SK-N-SH treated with all-trans-retinoic acid at 6 μM for 48 hours (cell line): Measurements from ENCODE around the gene RPS6KC1.

Experiments used
- ATAC-seq: fragments of 200-7000 bp; cut with Tn5 transposase; 3 replicates; pipeline ENCODE4 v1.9.1; 2020; ENCODE audit warnings: mild to moderate bottlenecking, moderate library complexity
- ARNTL ChIP-seq: fragments of 450-650 bp; formaldehyde crosslinking; IDR thresholded peaks from 2 replicates; pipeline ENCODE4 v1.5.0; 2020; ENCODE audit warnings: low read depth, mild to moderate bottlenecking, moderate library complexity, borderline replicate concordance
- BACH2 ChIP-seq: fragments of 250-450 bp; sonication (Bioruptor Pico); IDR thresholded peaks from 2 replicates; pipeline ENCODE4 v1.9.0; 2021; ENCODE audit warnings: mild to moderate bottlenecking, borderline replicate concordance
- CREB5 ChIP-seq: fragments of 250-450 bp; sonication (Bioruptor Pico); IDR thresholded peaks from 2 replicates; pipeline ENCODE4 v1.5.1; 2020; ENCODE audit warnings: low read depth, mild to moderate bottlenecking, moderate library complexity
- CSDC2 ChIP-seq: fragments of 250-450 bp; sonication (Bioruptor Pico); IDR thresholded peaks from 2 replicates; pipeline ENCODE4 v1.5.0; 2020; ENCODE audit warnings: mild to moderate bottlenecking, moderate library complexity
- CSRNP3 ChIP-seq: fragments of 250-450 bp; sonication (Bioruptor Pico); IDR thresholded peaks from 2 replicates; pipeline ENCODE4 v1.5.1; 2021; ENCODE audit warnings: mild to moderate bottlenecking, moderate library complexity
- ESRRG ChIP-seq: fragments of 250-450 bp; sonication (Bioruptor Pico); IDR thresholded peaks from 2 replicates; pipeline ENCODE4 v1.6.1; 2021; ENCODE audit warnings: mild to moderate bottlenecking
- GLIS3 ChIP-seq: fragments of 250-450 bp; sonication (Bioruptor Pico); IDR thresholded peaks from 2 replicates; pipeline ENCODE4 v1.5.0; 2020; ENCODE audit warnings: mild to moderate bottlenecking, moderate library complexity
- ISL1 ChIP-seq: fragments of 250-450 bp; sonication (Bioruptor Pico); IDR thresholded peaks from 2 replicates; pipeline ENCODE4 v2.1.2; 2022; ENCODE audit warnings: mild to moderate bottlenecking, moderate library complexity
- OSR1 ChIP-seq: fragments of 250-450 bp; sonication (Bioruptor Pico); IDR thresholded peaks from 2 replicates; pipeline ENCODE4 v1.8.0; 2022; ENCODE audit warnings: moderate library complexity, mild to moderate bottlenecking, inconsistent platforms
- PPARA ChIP-seq: fragments of 250-450 bp; sonication (Bioruptor Pico); IDR thresholded peaks from 2 replicates; pipeline ENCODE4 v1.5.0; 2020; ENCODE audit warnings: mild to moderate bottlenecking, borderline replicate concordance
- RARB ChIP-seq: fragments of 250-450 bp; sonication (Bioruptor Pico); IDR thresholded peaks from 2 replicates; pipeline ENCODE4 v1.8.0; 2021; ENCODE audit warnings: mild to moderate bottlenecking, moderate library complexity
- SNAI2 ChIP-seq: fragments of 250-450 bp; sonication (Bioruptor Pico); IDR thresholded peaks from 2 replicates; pipeline ENCODE4 v1.5.0; 2020; ENCODE audit warnings: mild to moderate bottlenecking, moderate library complexity
- TCF4 ChIP-seq: fragments of 250-450 bp; sonication (Bioruptor Pico); IDR thresholded peaks from 2 replicates; pipeline ENCODE4 v1.8.0; 2021; ENCODE audit warnings: mild to moderate bottlenecking, moderate library complexity, borderline replicate concordance
- TOX ChIP-seq: fragments of 250-450 bp; sonication (Bioruptor Pico); IDR thresholded peaks from 2 replicates; pipeline ENCODE4 v1.8.0; 2021; ENCODE audit warnings: mild to moderate bottlenecking, moderate library complexity, borderline replicate concordance
- TSHZ2 ChIP-seq: fragments of 250-450 bp; sonication (Bioruptor Pico); IDR thresholded peaks from 2 replicates; pipeline ENCODE4 v1.5.0; 2020; ENCODE audit warnings: mild to moderate bottlenecking, moderate library complexity
- ZC3H10 ChIP-seq: fragments of 250-450 bp; sonication (Bioruptor Pico); IDR thresholded peaks from 2 replicates; pipeline ENCODE4 v1.5.1; 2021; ENCODE audit warnings: mild to moderate bottlenecking, moderate library complexity
- ZFP3 ChIP-seq: fragments of 250-450 bp; sonication (Bioruptor Pico); IDR thresholded peaks from 2 replicates; pipeline ENCODE4 v1.5.0; 2020; ENCODE audit warnings: mild to moderate bottlenecking, moderate library complexity
- ZFP30 ChIP-seq: fragments of 450-650 bp; formaldehyde crosslinking; IDR thresholded peaks from 2 replicates; pipeline ENCODE4 v1.5.0; 2022; ENCODE audit warnings: mild to moderate bottlenecking, moderate library complexity
- ZNF565 ChIP-seq: fragments of 450-650 bp; formaldehyde crosslinking; conservative IDR thresholded peaks from 2 replicates; pipeline ENCODE4 v1.5.0; 2020; ENCODE audit warnings: low read depth, mild to moderate bottlenecking, moderate library complexity
- ZNF70 ChIP-seq: fragments of 450-650 bp; formaldehyde crosslinking; IDR thresholded peaks from 2 replicates; pipeline ENCODE4 v1.5.0; 2020; ENCODE audit warnings: mild to moderate bottlenecking, moderate library complexity
- ZNF8 ChIP-seq: fragments of 450-650 bp; formaldehyde crosslinking; IDR thresholded peaks from 2 replicates; pipeline ENCODE4 v1.5.0; 2020; ENCODE audit warnings: mild to moderate bottlenecking, moderate library complexity
- TF ChIP-seq, protein P1 (sequence below): fragments of 250-450 bp; sonication (Bioruptor Pico); IDR thresholded peaks from 2 replicates; pipeline ENCODE4 v1.8.0; 2021; ENCODE audit warnings: low read depth, mild to moderate bottlenecking, moderate library complexity, borderline replicate concordance

RPS6KC1 gene

DNA sequence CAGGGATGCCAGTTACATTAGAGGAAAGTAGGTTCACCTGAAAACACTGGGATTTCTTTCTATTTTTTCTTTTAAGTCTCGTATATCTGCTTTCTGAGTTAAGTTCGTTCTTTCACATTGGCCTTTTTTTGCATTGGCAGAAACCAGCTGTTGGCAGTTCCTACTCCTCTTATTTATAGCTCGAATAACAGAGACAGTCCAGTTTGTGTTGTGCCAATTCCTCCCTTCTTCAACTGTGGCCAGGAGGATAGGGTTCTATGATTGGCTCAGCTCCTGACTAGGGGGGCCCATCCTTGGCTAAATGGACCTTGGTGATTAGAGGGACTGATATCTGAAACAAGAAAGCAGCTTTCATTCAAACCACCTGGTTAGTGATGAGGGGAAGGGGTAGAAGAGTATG is 115.8 kb downstream of the RPS6KC1 start:
- ATAC-seq = no peak
- TF ChIP-seq ZC3H10 = no peak
- no peak for TF ChIP-seq ARNTL (CRISPR knock-in tag)
- TF ChIP-seq ZNF565 (CRISPR knock-in tag) = no peak
- TF ChIP-seq TCF4 (CRISPR knock-in tag) = no peak
- TF ChIP-seq SNAI2 (CRISPR knock-in tag) = no peak
- TF ChIP-seq CREB5 (CRISPR knock-in tag) = no peak

GRCh38 chr1:213171711-213172110 is 120.7 kb downstream of the RPS6KC1 start:
- TF ChIP-seq TCF4 (CRISPR knock-in tag) (no peak), CSDC2 (CRISPR knock-in tag) (no peak), ZNF565 (CRISPR knock-in tag) (no peak), RARB (CRISPR knock-in tag) (no peak), ZFP3 (CRISPR knock-in tag) (no peak), GLIS3 (CRISPR knock-in tag) (no peak), ISL1 (CRISPR knock-in tag) (no peak), BACH2 (CRISPR knock-in tag) (no peak)
- no peak for ATAC-seq

GRCh38 chr1:213176341-213176740 is 125.3 kb downstream of the RPS6KC1 start:
- TF ChIP-seq TSHZ2 (CRISPR knock-in tag) (no peak), CSDC2 (CRISPR knock-in tag) (no peak), BACH2 (CRISPR knock-in tag) (no peak), TOX (CRISPR knock-in tag) (no peak), TCF4 (CRISPR knock-in tag) (no peak), OSR1 (no peak), ZFP3 (CRISPR knock-in tag) (no peak), CSRNP3 (CRISPR knock-in tag) (no peak), GLIS3 (CRISPR knock-in tag) (no peak)
- no peak for ATAC-seq

GRCh38 chr1:213179784-213180183 is 128.7 kb downstream of the RPS6KC1 start:
- ATAC-seq = no peak
- TF ChIP-seq RARB (CRISPR knock-in tag) = no peak
- no peak for TF ChIP-seq TSHZ2 (CRISPR knock-in tag)
- no peak for TF ChIP-seq ZNF565 (CRISPR knock-in tag)
- TF ChIP-seq GLIS3 (CRISPR knock-in tag) = no peak
- no peak for TF ChIP-seq ZNF8
- TF ChIP-seq ZC3H10 = no peak
- TF ChIP-seq ESRRG = no peak
- no peak for TF ChIP-seq ARNTL (CRISPR knock-in tag)
- no peak for TF ChIP-seq ZFP30
- TF ChIP-seq, protein P1, sequence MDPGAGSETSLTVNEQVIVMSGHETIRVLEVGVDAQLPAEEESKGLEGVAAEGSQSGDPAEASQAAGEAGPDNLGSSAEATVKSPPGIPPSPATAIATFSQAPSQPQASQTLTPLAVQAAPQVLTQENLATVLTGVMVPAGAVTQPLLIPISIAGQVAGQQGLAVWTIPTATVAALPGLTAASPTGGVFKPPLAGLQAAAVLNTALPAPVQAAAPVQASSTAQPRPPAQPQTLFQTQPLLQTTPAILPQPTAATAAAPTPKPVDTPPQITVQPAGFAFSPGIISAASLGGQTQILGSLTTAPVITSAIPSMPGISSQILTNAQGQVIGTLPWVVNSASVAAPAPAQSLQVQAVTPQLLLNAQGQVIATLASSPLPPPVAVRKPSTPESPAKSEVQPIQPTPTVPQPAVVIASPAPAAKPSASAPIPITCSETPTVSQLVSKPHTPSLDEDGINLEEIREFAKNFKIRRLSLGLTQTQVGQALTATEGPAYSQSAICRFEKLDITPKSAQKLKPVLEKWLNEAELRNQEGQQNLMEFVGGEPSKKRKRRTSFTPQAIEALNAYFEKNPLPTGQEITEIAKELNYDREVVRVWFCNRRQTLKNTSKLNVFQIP (CRISPR knock-in tag) = no peak
- no peak for TF ChIP-seq CREB5 (CRISPR knock-in tag)
- no peak for TF ChIP-seq TOX (CRISPR knock-in tag)
- no peak for TF ChIP-seq CSDC2 (CRISPR knock-in tag)
- TF ChIP-seq PPARA (CRISPR knock-in tag) = no peak
- no peak for TF ChIP-seq OSR1
- no peak for TF ChIP-seq ZNF70 (CRISPR knock-in tag)
